Measurements from ENCODE around the gene DLGAP1. TPM values are rescaled to one million over a fixed set of nuclear protein-coding genes. Genes with fewer than 3 reads are reported as not detected.

The DLGAP1 gene
- total and polyA plus RNA-seq, 2 of the 13 experiments (the other 11 are each of a cell fraction or from before 2014, with no cell fraction given): 0.01 TPM; not detected in 1

- TF ChIP-seq, protein P1, sequence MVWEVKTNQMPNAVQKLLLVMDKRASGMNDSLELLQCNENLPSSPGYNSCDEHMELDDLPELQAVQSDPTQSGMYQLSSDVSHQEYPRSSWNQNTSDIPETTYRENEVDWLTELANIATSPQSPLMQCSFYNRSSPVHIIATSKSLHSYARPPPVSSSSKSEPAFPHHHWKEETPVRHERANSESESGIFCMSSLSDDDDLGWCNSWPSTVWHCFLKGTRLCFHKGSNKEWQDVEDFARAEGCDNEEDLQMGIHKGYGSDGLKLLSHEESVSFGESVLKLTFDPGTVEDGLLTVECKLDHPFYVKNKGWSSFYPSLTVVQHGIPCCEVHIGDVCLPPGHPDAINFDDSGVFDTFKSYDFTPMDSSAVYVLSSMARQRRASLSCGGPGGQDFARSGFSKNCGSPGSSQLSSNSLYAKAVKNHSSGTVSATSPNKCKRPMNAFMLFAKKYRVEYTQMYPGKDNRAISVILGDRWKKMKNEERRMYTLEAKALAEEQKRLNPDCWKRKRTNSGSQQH (CRISPR knock-in tag; IDR thresholded peaks at IDR 0.05; ENCODE audit: low read depth): no peak
- TF ChIP-seq ZNF512B (CRISPR knock-in tag; IDR thresholded peaks at IDR 0.05; ENCODE audit: borderline replicate concordance) (no peak), ZNF788 (CRISPR knock-in tag; IDR thresholded peaks at IDR 0.05; ENCODE audit: borderline replicate concordance) (no peak), ZNF781 (CRISPR knock-in tag; IDR thresholded peaks at IDR 0.05; ENCODE audit: borderline replicate concordance, not compliant biosample characterization) (no peak), SIN3B (IDR thresholded peaks at IDR 0.05; ENCODE audit: low read length) (no peak), STAT5B (CRISPR knock-in tag; IDR thresholded peaks at IDR 0.05) (no peak), ZNF432 (CRISPR knock-in tag; IDR thresholded peaks at IDR 0.05; ENCODE audit: borderline replicate concordance) (no peak), HNRNPK (IDR thresholded peaks at IDR 0.05; ENCODE audit: low read depth, low read length, poor library complexity, severe bottlenecking) (peak; percentile 62), ZNF451 (CRISPR knock-in tag; IDR thresholded peaks at IDR 0.05) (no peak), SATB2 (CRISPR knock-in tag; IDR thresholded peaks at IDR 0.05) (peak; percentile 21; the same call in 1 of the 2 replicates), MTA1 (CRISPR knock-in tag; IDR thresholded peaks at IDR 0.05; ENCODE audit: borderline replicate concordance) (peak; percentile 17; the same call in 1 of the 2 replicates), IRF2 (CRISPR knock-in tag; IDR thresholded peaks at IDR 0.05) (no peak), MED1 (CRISPR knock-in tag; IDR thresholded peaks at IDR 0.05) (0 out of 2 replicates have a peak, but pooled peaks have one; percentile 18), ZNF496 (CRISPR knock-in tag; IDR thresholded peaks at IDR 0.05; ENCODE audit: insufficient replicate concordance) (no peak), REPIN1 (CRISPR knock-in tag; IDR thresholded peaks at IDR 0.05; ENCODE audit: borderline replicate concordance, low read depth) (no peak), ZNF749 (CRISPR knock-in tag; IDR thresholded peaks at IDR 0.05; ENCODE audit: borderline replicate concordance) (no peak), ZNF354B (CRISPR knock-in tag; IDR thresholded peaks at IDR 0.05) (no peak), SMYD3 (CRISPR knock-in tag; IDR thresholded peaks at IDR 0.05) (no peak), THAP8 (CRISPR knock-in tag; IDR thresholded peaks at IDR 0.05; ENCODE audit: borderline replicate concordance) (no peak), HOXA5 (CRISPR knock-in tag; IDR thresholded peaks at IDR 0.05) (peak; percentile 58; the same call in 1 of the 2 replicates), ZNF251 (CRISPR knock-in tag; IDR thresholded peaks at IDR 0.05) (no peak), SP140L (CRISPR knock-in tag; IDR thresholded peaks at IDR 0.05; ENCODE audit: borderline replicate concordance) (no peak), SALL1 (CRISPR knock-in tag; IDR thresholded peaks at IDR 0.05) (peak; percentile 25; the same call in 1 of the 2 replicates)
- TF ChIP-seq, protein P2, sequence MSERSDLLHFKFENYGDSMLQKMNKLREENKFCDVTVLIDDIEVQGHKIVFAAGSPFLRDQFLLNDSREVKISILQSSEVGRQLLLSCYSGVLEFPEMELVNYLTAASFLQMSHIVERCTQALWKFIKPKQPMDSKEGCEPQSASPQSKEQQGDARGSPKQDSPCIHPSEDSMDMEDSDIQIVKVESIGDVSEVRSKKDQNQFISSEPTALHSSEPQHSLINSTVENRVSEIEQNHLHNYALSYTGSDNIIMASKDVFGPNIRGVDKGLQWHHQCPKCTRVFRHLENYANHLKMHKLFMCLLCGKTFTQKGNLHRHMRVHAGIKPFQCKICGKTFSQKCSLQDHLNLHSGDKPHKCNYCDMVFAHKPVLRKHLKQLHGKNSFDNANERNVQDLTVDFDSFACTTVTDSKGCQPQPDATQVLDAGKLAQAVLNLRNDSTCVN (CRISPR knock-in tag; IDR thresholded peaks at IDR 0.05; ENCODE audit: borderline replicate concordance): no peak; the same call in 1 of the 2 replicates
Measured at GRCh38 chr18:3451989-3452749, 1002.9 kb downstream of the DLGAP1 start (continued).

Data from HepG2 (cell line).